AG10803 (cell line): ENCODE measurements around the gene GALNTL6.
"Not testable (repeated sequence)": the region's sequence is repeated elsewhere in the genome, so short reads cannot be mapped to it uniquely, and the experiment has no call there.

Experiments used
- DNase-seq: peaks from one replicate; pipeline ENCODE4 v3.0.0; 2010; ENCODE audit warnings: low read depth
- H3K4me3 ChIP-seq: 2 replicates; pipeline ENCODE4 v1.5.1; 2011; ENCODE audit warnings: mild to moderate bottlenecking, low read length, control low read depth
- TF ChIP-seq, protein P1 (sequence below): conservative IDR thresholded peaks from 2 replicates; pipeline ENCODE4 v1.5.1; 2011; ENCODE audit warnings: mild to moderate bottlenecking, low read length, control low read depth, inconsistent platforms

GALNTL6 gene

DNA sequence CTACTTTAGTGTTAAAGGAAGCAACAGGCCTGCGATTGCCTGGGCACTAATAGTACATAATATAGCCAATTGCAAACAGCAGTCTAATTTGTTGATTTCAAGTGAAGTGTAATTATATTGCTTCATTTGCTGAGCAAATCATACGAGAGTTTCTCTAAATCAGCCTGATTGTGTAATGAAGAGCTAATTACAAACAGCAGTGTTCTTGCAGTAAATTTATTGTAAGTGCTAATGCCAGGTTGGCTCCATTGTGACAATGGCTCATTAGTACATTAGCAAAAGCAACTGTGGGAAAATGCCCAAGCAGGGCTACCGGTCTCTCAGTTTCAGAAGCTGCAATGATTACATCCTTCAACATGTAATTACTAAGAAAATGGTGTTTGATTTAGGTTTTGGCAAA lies 591.5 kb downstream of the GALNTL6 start:
- DNase-seq, result no peak
- TF ChIP-seq, protein P1, sequence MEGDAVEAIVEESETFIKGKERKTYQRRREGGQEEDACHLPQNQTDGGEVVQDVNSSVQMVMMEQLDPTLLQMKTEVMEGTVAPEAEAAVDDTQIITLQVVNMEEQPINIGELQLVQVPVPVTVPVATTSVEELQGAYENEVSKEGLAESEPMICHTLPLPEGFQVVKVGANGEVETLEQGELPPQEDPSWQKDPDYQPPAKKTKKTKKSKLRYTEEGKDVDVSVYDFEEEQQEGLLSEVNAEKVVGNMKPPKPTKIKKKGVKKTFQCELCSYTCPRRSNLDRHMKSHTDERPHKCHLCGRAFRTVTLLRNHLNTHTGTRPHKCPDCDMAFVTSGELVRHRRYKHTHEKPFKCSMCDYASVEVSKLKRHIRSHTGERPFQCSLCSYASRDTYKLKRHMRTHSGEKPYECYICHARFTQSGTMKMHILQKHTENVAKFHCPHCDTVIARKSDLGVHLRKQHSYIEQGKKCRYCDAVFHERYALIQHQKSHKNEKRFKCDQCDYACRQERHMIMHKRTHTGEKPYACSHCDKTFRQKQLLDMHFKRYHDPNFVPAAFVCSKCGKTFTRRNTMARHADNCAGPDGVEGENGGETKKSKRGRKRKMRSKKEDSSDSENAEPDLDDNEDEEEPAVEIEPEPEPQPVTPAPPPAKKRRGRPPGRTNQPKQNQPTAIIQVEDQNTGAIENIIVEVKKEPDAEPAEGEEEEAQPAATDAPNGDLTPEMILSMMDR, result no peak
- H3K4me3 ChIP-seq, result no peak overlapping the region

DNA sequence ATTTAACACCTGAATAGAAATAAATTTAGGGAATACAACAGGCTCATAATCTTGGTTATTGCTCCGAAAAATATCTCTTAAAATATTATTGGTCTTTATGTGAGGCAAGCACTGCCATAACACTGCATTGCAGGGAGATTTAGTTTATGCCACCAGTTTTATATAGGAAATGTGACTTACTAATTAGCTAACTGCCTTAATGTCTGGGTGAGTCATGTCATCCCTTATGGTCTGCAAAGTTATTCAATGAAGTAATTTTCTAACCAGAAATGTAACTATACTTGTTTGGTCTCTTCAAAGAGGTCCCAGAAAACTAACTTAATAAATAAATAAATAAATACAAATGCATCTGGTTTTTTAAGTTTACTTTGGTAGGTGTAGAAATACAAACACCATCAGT lies 597.2 kb downstream of the GALNTL6 start:
- H3K4me3 ChIP-seq, result no peak overlapping the region
- TF ChIP-seq, protein P1, result no peak
- no peak for DNase-seq

DNA sequence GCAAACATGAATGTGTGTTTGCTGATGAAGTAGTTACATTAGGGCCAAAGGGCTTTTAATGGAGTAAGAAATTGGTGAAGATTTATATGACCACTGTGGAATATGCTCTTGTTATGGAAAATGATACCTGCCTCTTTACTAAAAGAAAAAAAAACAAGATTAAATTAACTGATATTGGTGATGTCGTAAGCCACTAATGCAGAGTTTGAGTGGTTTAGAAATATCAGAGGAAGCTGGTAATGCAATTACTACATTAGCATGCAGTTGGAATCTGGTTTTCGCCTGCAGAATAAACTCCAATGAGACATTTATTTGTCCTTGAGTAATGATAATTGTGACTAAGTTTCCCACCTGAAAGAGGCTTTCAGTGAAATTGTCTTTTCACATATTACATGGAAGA lies 597.9 kb downstream of the GALNTL6 start:
- no peak for DNase-seq
- no peak overlapping the region for H3K4me3 ChIP-seq
- TF ChIP-seq, protein P1, result no peak

DNA sequence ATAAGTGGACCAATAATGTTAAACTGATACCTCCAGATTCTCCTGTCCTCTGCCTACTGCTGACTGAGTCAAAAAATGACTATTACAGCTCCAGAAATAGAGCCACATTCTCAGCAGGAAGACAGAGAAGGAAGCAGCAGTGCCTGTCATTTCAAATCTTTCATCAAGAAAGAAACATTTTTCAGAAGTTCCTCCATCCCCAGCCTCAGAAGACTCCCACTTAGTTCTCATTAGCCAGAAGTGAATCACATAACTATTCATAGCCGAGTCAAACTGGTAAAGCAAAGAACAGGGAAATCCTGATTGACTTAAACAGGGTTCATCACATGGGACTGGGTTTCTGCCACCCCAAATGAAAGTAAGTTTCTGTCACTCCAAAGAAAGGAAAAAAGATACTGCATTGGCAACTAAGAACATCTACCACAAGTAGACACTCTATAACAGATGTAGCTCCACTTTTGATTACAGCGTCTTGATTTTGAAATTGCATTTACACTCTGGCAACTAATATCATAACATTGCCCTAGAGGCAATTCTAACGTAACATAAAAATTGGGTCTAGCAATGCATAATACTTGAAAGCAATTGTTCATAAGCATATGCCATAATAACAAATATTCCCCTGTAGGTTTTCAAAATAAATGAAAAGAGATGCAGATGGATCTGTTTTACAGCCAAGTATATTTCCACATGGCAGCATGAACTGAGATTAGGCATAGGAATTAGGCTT lies 599.8 kb downstream of the GALNTL6 start:
- DNase-seq, result no peak
- H3K4me3 ChIP-seq, result no peak overlapping the region
- TF ChIP-seq, protein P1, result no peak

- not testable (repeated sequence) for H3K4me3 ChIP-seq, DNase-seq
Measured at GRCh38 chr4:172428979-172429378, 615.8 kb downstream of the GALNTL6 start.

GRCh38 chr4:172480471-172480870 lies 667.3 kb downstream of the GALNTL6 start:
- DNase-seq, result no peak
- TF ChIP-seq, protein P1, result no peak

DNA sequence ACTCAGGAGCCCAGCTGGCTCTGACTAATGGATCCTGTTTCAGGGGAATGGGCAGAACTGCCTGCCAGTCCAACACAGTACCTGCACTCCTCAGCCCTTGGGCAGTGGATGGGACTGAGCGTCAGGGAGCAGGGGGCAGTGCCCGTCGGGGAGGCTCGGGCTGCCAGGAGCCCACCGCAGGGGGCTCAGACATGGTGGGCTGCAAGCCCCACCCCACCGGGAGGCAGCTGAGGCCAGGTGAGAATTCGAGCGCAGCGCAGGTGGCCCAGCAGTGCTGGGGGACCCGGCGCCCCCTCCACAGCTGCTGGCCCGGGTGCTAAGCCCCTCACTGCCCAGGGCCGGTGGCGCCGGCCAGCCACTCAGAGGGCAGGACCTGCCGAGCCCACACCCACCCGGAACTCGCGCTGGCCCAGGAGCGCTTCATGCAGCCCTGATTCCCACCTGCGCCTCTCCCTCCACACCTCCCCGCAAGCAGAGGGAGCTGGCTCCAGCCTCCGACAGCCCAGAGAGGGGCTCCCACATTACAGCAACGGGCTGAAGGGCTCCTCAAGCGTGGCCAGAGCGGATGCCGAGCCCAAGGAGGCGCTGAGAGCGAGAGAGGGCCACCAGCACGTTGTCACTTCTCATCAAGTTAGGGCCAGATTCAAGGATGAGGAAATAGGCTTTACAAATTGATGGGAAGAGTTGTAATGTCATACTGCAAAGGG lies 668.8 kb downstream of the GALNTL6 start:
- no peak for DNase-seq
- TF ChIP-seq, protein P1, result no peak
- H3K4me3 ChIP-seq, result no peak overlapping the region

More at GRCh38 chr4:172480471-172480870, 667.3 kb downstream of the GALNTL6 start:
- no peak overlapping the region for H3K4me3 ChIP-seq
